ENCODE results near the gene TBC1D22A.

The TBC1D22A gene

GRCh38 chr22:46826438-46827135 lies 64.1 kb downstream of the TBC1D22A start:
- no peak overlapping the region for H3K4me2 ChIP-seq (ENCODE audit: low read length)
- peaks cover 95% of the 10 kb centered on the region for H3K79me2 ChIP-seq (ENCODE audit: low read length)
- H2AFZ ChIP-seq (ENCODE audit: low read depth, low read length): no peak overlapping the region
- TF ChIP-seq CTCF (IDR thresholded peaks at IDR 0.05; ENCODE audit: low read depth, low read length) (no peak), EZH2phosphoT487 (IDR thresholded peaks at IDR 0.05; ENCODE audit: low read depth) (no peak)
- no peaks in the 10 kb centered on the region for H3K9me3 ChIP-seq (ENCODE audit: insufficient read depth, low read length)
- H3K36me3 ChIP-seq (replicated peaks; ENCODE audit: low read depth, low read length): peaks cover 82% of the 10 kb centered on the region
- peaks cover 7% of the 10 kb centered on the region; the same call in 1 of the 2 replicates for H3K4me1 ChIP-seq (ENCODE audit: low read length)
- H3K4me3 ChIP-seq (ENCODE audit: low read length): no peak overlapping the region
- peaks cover 97% of the 10 kb centered on the region for H4K20me1 ChIP-seq (ENCODE audit: insufficient read depth, low read length)
- no peak overlapping the region for H3K27ac ChIP-seq (ENCODE audit: low read length)
- no peaks in the 10 kb centered on the region for H3K27me3 ChIP-seq (ENCODE audit: low read depth, low read length)
- H3K9ac ChIP-seq (ENCODE audit: low read length): no peak overlapping the region

- Histone ChIP-seq H4K20me1 (ENCODE audit: insufficient read depth, low read length) (peaks cover 95% of the 10 kb centered on the region), H3K4me2 (ENCODE audit: low read length) (no peak overlapping the region), H3K4me3 (ENCODE audit: low read length) (no peak overlapping the region), H3K27ac (ENCODE audit: low read length) (no peak overlapping the region), H3K36me3 (replicated peaks; ENCODE audit: low read depth, low read length) (peaks cover 88% of the 10 kb centered on the region), H3K9me3 (ENCODE audit: insufficient read depth, low read length) (no peaks in the 10 kb centered on the region), H3K27me3 (ENCODE audit: low read depth, low read length) (no peaks in the 10 kb centered on the region), H2AFZ (ENCODE audit: low read depth, low read length) (no peak overlapping the region), H3K79me2 (ENCODE audit: low read length) (peaks cover 94% of the 10 kb centered on the region), H3K9ac (ENCODE audit: low read length) (no peak overlapping the region), H3K4me1 (ENCODE audit: low read length) (peaks cover 7% of the 10 kb centered on the region; the same call in 1 of the 2 replicates)
- TF ChIP-seq CTCF (IDR thresholded peaks at IDR 0.05; ENCODE audit: low read depth, low read length) (peak; percentile 29), EZH2phosphoT487 (IDR thresholded peaks at IDR 0.05; ENCODE audit: low read depth) (no peak)
Observed at GRCh38 chr22:46827136-46827780, 64.8 kb downstream of the TBC1D22A start.

- no peak overlapping the region for H2AFZ ChIP-seq (ENCODE audit: low read depth, low read length)
- H3K9me3 ChIP-seq (ENCODE audit: insufficient read depth, low read length): no peaks in the 10 kb centered on the region
- H4K20me1 ChIP-seq (ENCODE audit: insufficient read depth, low read length): peaks cover 92% of the 10 kb centered on the region
- peaks cover 85% of the 10 kb centered on the region for H3K36me3 ChIP-seq (replicated peaks; ENCODE audit: low read depth, low read length)
- no peak overlapping the region for H3K27ac ChIP-seq (ENCODE audit: low read length)
- H3K4me1 ChIP-seq (ENCODE audit: low read length): peaks cover 3% of the 10 kb centered on the region; the same call in 1 of the 2 replicates
- TF ChIP-seq EZH2phosphoT487 (IDR thresholded peaks at IDR 0.05; ENCODE audit: low read depth) (no peak), CTCF (IDR thresholded peaks at IDR 0.05; ENCODE audit: low read depth, low read length) (no peak)
- peaks cover 90% of the 10 kb centered on the region for H3K79me2 ChIP-seq (ENCODE audit: low read length)
- H3K4me2 ChIP-seq (ENCODE audit: low read length): no peak overlapping the region
- H3K27me3 ChIP-seq (ENCODE audit: low read depth, low read length): no peaks in the 10 kb centered on the region
- H3K9ac ChIP-seq (ENCODE audit: low read length): no peak overlapping the region
- H3K4me3 ChIP-seq (ENCODE audit: low read length): no peak overlapping the region
Observed at GRCh38 chr22:46827781-46828180, 65.3 kb downstream of the TBC1D22A start.

GRCh38 chr22:46828323-46828900 lies 66.0 kb downstream of the TBC1D22A start:
- Histone ChIP-seq H3K36me3 (replicated peaks; ENCODE audit: low read depth, low read length) (peaks cover 85% of the 10 kb centered on the region), H3K27me3 (ENCODE audit: low read depth, low read length) (no peaks in the 10 kb centered on the region), H3K79me2 (ENCODE audit: low read length) (peaks cover 85% of the 10 kb centered on the region), H3K9me3 (ENCODE audit: insufficient read depth, low read length) (no peaks in the 10 kb centered on the region), H2AFZ (ENCODE audit: low read depth, low read length) (no peak overlapping the region), H4K20me1 (ENCODE audit: insufficient read depth, low read length) (peaks cover 92% of the 10 kb centered on the region), H3K27ac (ENCODE audit: low read length) (no peak overlapping the region), H3K4me1 (ENCODE audit: low read length) (no peaks in the 10 kb centered on the region), H3K4me2 (ENCODE audit: low read length) (no peak overlapping the region), H3K9ac (ENCODE audit: low read length) (no peak overlapping the region), H3K4me3 (ENCODE audit: low read length) (no peak overlapping the region)
- no peak for TF ChIP-seq EZH2phosphoT487 (IDR thresholded peaks at IDR 0.05; ENCODE audit: low read depth)
- no peak for TF ChIP-seq CTCF (IDR thresholded peaks at IDR 0.05; ENCODE audit: low read depth, low read length)

Data from OCI-LY3 (cell line).